Lower leg skin (tissue), 3 donors: ENCODE results near the gene PGAM5.

ENCODE experiments used
- POLR2A ChIP-seq, 2 donors: fragments of 450-650 bp; IDR thresholded peaks; one replicate each; pipeline ENCODE4 v1.6.1; 2016 to 2017; ENCODE audit warnings: antibody characterized with exemption in 2 of 2, mild to moderate bottlenecking in 1 of 2, moderate library complexity in 1 of 2
- TF ChIP-seq, protein P1 (sequence below), 3 donors: fragments of 450-650 bp; IDR thresholded peaks; one replicate each; pipeline ENCODE4 v1.5.1; 2016; ENCODE audit warnings: antibody characterized with exemption in 3 of 3, mild to moderate bottlenecking in 3 of 3, moderate library complexity in 2 of 3

DNA sequence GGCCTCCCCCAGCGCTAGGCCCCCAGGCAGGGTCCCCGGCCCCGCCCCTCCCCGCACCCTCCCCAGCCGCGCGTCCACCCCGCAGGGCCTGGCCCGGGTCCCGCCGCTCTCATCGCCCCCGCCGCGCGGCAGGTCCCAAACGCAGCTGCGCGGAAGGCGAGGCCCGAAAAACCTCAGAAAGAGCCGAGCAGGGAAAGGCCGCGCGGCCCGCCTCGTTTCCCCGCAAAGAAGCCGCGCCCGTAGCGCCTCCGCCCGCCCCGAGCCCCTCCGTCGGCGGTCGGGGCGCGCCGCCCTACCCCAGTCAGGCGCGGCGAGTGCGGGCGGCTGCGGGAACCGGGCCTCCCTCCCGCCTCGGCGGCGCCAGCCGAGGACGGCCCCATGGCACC lies 23.8 kb upstream of the PGAM5 start:
- TF ChIP-seq, protein P1, sequence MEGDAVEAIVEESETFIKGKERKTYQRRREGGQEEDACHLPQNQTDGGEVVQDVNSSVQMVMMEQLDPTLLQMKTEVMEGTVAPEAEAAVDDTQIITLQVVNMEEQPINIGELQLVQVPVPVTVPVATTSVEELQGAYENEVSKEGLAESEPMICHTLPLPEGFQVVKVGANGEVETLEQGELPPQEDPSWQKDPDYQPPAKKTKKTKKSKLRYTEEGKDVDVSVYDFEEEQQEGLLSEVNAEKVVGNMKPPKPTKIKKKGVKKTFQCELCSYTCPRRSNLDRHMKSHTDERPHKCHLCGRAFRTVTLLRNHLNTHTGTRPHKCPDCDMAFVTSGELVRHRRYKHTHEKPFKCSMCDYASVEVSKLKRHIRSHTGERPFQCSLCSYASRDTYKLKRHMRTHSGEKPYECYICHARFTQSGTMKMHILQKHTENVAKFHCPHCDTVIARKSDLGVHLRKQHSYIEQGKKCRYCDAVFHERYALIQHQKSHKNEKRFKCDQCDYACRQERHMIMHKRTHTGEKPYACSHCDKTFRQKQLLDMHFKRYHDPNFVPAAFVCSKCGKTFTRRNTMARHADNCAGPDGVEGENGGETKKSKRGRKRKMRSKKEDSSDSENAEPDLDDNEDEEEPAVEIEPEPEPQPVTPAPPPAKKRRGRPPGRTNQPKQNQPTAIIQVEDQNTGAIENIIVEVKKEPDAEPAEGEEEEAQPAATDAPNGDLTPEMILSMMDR (IDR thresholded peaks at IDR 0.05), result no peak
- TF ChIP-seq POLR2A (IDR thresholded peaks at IDR 0.05), result no peak
